ENCODE data around the gene MAPK10. TPM values are rescaled to one million over a fixed set of nuclear protein-coding genes. Genes with fewer than 3 reads are reported as not detected.

Gene MAPK10
- polyA plus RNA-seq, 1 donor (not counting 4 experiments of a cell fraction or from before 2014, with no cell fraction given): 8.2 TPM

DNA sequence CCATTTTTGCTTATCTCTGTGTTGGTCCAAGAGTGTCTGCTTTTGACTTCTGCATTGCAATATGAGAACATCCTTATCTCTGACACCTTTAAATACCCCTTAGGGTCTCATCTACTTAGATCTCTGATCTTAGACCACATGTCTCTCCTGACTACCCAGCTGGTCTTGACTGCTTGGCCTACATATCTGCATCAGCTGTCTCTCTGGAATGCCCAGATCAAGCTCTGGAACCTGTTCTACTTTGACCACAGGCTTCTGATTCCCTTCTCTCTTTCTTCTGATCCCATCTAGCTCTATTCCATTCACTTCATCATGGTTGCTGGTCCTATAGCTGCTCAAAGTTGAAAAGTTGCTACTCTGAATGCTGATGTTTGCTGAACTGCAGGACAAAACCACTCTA lies 301.2 kb downstream of the MAPK10 start:
- peaks cover 6% of the 10 kb centered on the region for H3K4me1 ChIP-seq (ENCODE audit: control insufficient read depth, extremely low read depth, insufficient read depth, low read length)
- H3K4me3 ChIP-seq (ENCODE audit: control insufficient read depth in 2 of 3, extremely low read depth in 1 of 3, insufficient read depth in 2 of 3, low read depth in 1 of 3, low read length in 3 of 3): no peak overlapping the region
- no peak for FAIRE-seq
- no peaks in the 10 kb centered on the region for H3K27me3 ChIP-seq (ENCODE audit: control insufficient read depth, extremely low read depth, insufficient read depth, low read length)
- dilution Hi-C loops (cut with MboI; ENCODE audit: extremely low pct_ligation_motif_present, low sequenced_read_pairs): no loop called here
- no peaks in the 10 kb centered on the region for H4K20me1 ChIP-seq (ENCODE audit: control insufficient read depth, extremely low read depth, insufficient read depth, low read length)
- H3K36me3 ChIP-seq (ENCODE audit: control insufficient read depth in 2 of 2, extremely low read depth in 1 of 2, insufficient read depth in 2 of 2, low read length in 2 of 2): no peaks in the 10 kb centered on the region
- H3K79me2 ChIP-seq (ENCODE audit: control insufficient read depth, insufficient read depth, low read length): no peaks in the 10 kb centered on the region
- no peak for DNase-seq (ENCODE audit: low read depth, low spot score)
- no peak overlapping the region for H3K27ac ChIP-seq (ENCODE audit: control insufficient read depth, insufficient read depth, low read length)
- H3K9me3 ChIP-seq (ENCODE audit: control insufficient read depth, low read depth, low read length): no peaks in the 10 kb centered on the region
- H2AFZ ChIP-seq (ENCODE audit: control insufficient read depth, low read length): no peak overlapping the region
- TF ChIP-seq, protein P1, sequence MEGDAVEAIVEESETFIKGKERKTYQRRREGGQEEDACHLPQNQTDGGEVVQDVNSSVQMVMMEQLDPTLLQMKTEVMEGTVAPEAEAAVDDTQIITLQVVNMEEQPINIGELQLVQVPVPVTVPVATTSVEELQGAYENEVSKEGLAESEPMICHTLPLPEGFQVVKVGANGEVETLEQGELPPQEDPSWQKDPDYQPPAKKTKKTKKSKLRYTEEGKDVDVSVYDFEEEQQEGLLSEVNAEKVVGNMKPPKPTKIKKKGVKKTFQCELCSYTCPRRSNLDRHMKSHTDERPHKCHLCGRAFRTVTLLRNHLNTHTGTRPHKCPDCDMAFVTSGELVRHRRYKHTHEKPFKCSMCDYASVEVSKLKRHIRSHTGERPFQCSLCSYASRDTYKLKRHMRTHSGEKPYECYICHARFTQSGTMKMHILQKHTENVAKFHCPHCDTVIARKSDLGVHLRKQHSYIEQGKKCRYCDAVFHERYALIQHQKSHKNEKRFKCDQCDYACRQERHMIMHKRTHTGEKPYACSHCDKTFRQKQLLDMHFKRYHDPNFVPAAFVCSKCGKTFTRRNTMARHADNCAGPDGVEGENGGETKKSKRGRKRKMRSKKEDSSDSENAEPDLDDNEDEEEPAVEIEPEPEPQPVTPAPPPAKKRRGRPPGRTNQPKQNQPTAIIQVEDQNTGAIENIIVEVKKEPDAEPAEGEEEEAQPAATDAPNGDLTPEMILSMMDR (optimal IDR thresholded peaks at IDR 0.05 in 1 of 3, IDR thresholded peaks at IDR 0.05 in 1 of 3, conservative IDR thresholded peaks at IDR 0.05 in 1 of 3; ENCODE audit: extremely low read depth in 1 of 3, insufficient read depth in 2 of 3, low read length in 3 of 3): no peak
- no peak for TF ChIP-seq EZH2 (IDR thresholded peaks at IDR 0.05; ENCODE audit: low read length)
- H3K9ac ChIP-seq (ENCODE audit: control insufficient read depth, extremely low read depth, insufficient read depth, low read length): no peak overlapping the region
- H3K9me1 ChIP-seq (ENCODE audit: control insufficient read depth, extremely low read depth, insufficient read depth, low read length): no peaks in the 10 kb centered on the region
- H3K4me2 ChIP-seq (ENCODE audit: control insufficient read depth, extremely low read depth, insufficient read depth, low read depth, low read length): no peak overlapping the region

GRCh38 chr4:86055898-86056297 lies 304.0 kb downstream of the MAPK10 start:
- FAIRE-seq: no peak
- H3K27me3 ChIP-seq (ENCODE audit: control insufficient read depth, extremely low read depth, insufficient read depth, low read length): no peaks in the 10 kb centered on the region
- no peak overlapping the region for H2AFZ ChIP-seq (ENCODE audit: control insufficient read depth, low read length)
- no peaks in the 10 kb centered on the region for H3K36me3 ChIP-seq (ENCODE audit: control insufficient read depth in 2 of 2, extremely low read depth in 1 of 2, insufficient read depth in 2 of 2, low read length in 2 of 2)
- no peaks in the 10 kb centered on the region for H3K9me1 ChIP-seq (ENCODE audit: control insufficient read depth, extremely low read depth, insufficient read depth, low read length)
- no peak for DNase-seq (ENCODE audit: low read depth, low spot score)
- no peak overlapping the region for H3K4me3 ChIP-seq (ENCODE audit: control insufficient read depth in 2 of 3, extremely low read depth in 1 of 3, insufficient read depth in 2 of 3, low read depth in 1 of 3, low read length in 3 of 3)
- no peak for TF ChIP-seq EZH2 (IDR thresholded peaks at IDR 0.05; ENCODE audit: low read length)
- TF ChIP-seq, protein P1 (optimal IDR thresholded peaks at IDR 0.05 in 1 of 3, IDR thresholded peaks at IDR 0.05 in 1 of 3, conservative IDR thresholded peaks at IDR 0.05 in 1 of 3; ENCODE audit: extremely low read depth in 1 of 3, insufficient read depth in 2 of 3, low read length in 3 of 3): no peak
- no peaks in the 10 kb centered on the region for H3K9me3 ChIP-seq (ENCODE audit: control insufficient read depth, low read depth, low read length)
- no peak overlapping the region for H3K9ac ChIP-seq (ENCODE audit: control insufficient read depth, extremely low read depth, insufficient read depth, low read length)
- peaks cover 6% of the 10 kb centered on the region for H3K4me1 ChIP-seq (ENCODE audit: control insufficient read depth, extremely low read depth, insufficient read depth, low read length)
- H3K4me2 ChIP-seq (ENCODE audit: control insufficient read depth, extremely low read depth, insufficient read depth, low read depth, low read length): no peak overlapping the region
- no peaks in the 10 kb centered on the region for H4K20me1 ChIP-seq (ENCODE audit: control insufficient read depth, extremely low read depth, insufficient read depth, low read length)
- no peak overlapping the region for H3K27ac ChIP-seq (ENCODE audit: control insufficient read depth, insufficient read depth, low read length)
- H3K79me2 ChIP-seq (ENCODE audit: control insufficient read depth, insufficient read depth, low read length): no peaks in the 10 kb centered on the region
- dilution Hi-C loops (cut with MboI; ENCODE audit: extremely low pct_ligation_motif_present, low sequenced_read_pairs): no loop called here

Measured in keratinocyte (primary cell).